ENCODE data around the gene LRRC25.

The LRRC25 gene

DNA sequence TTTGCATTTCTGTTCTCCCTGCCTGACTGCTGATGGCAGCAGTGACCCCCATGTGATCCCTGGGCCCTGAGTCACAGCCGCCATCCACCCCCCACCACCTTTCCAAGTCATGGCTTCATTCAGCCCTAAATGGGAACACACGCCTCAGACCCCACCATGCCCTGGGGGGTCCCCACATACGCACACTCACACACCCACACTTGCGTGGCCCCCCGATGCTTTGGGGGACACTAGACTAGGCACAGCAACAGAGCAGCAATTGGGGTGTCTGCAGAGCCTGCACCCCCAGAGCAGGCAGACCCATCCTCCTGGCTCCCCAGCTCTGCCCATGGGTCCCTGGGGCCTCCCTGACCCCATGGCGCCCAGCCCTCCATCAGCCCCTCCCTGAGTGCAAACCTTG is 46.0 kb upstream of the LRRC25 start:
- WGBS (ENCODE audit: insufficient coverage) = 97% methylated on average over 5 of the region's 6 CpGs
- H3K27ac ChIP-seq (ENCODE audit: insufficient read depth in 1 of 2, low read depth in 1 of 2, low read length in 2 of 2, poor library complexity in 1 of 2, severe bottlenecking in 2 of 2) = no peak overlapping the region
- CTCF ChIA-PET = interaction anchor here (1.2 to 1.7 kb wide), 2 partner anchors 10 to 79 kb away, joined by 3 to 4 read pairs; no protein-coding TSS in a partner anchor
- POLR2A ChIA-PET = no interaction called here
- H3K27me3 ChIP-seq (replicated peaks in 2 of 5; ENCODE audit: control insufficient read depth in 4 of 5, insufficient read depth in 5 of 5, low read length in 4 of 5) = no peaks in the 10 kb centered on the region
- peaks cover 0 to 48% (median 42%) of the 10 kb centered on the region in 4 experiments for H3K36me3 ChIP-seq (ENCODE audit: control insufficient read depth in 4 of 4, insufficient read depth in 4 of 4, low read length in 3 of 4)
- no peak for DNase-seq
- no peak overlapping the region for H3K4me3 ChIP-seq (ENCODE audit: control insufficient read depth in 1 of 7, extremely low read depth in 1 of 7, insufficient read depth in 4 of 7, low read depth in 2 of 7, low read length in 6 of 7)
- H3K4me1 ChIP-seq (ENCODE audit: control extremely low read depth in 1 of 4, control insufficient read depth in 4 of 4, insufficient read depth in 4 of 4, low read length in 3 of 4) = peaks cover 0 to 4% (median 3%) of the 10 kb centered on the region in 4 experiments
- no peaks in the 10 kb centered on the region for H3K9me3 ChIP-seq (ENCODE audit: control extremely low read depth in 1 of 5, control insufficient read depth in 4 of 5, insufficient read depth in 2 of 5, low read depth in 1 of 5, low read length in 4 of 5)

DNA sequence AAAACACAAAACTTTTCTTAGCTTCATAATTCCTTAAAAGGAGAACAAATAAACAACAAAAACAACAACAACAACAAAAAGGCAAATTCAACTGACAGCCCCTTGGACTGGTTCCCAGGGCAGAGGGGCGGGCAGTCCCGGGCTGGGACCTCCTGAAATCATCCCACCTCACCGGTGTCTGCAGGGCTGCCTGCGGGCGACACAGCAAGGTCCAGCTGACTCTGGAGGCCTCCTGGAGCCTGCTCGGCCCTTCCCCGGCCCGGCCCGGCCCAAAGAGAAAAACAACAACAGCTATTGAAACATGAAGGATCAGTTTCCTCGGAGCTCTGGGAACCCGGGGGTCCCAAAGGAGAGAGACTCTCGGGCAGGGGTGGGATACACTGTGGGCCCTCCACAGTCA is 45.5 kb upstream of the LRRC25 start:
- WGBS (ENCODE audit: insufficient coverage) = 98% methylated on average over 8 of the region's 12 CpGs
- DNase-seq = no peak
- H3K36me3 ChIP-seq (ENCODE audit: control insufficient read depth in 4 of 4, insufficient read depth in 4 of 4, low read length in 3 of 4) = peaks cover 0 to 43% (median 38%) of the 10 kb centered on the region in 4 experiments
- H3K27ac ChIP-seq (ENCODE audit: insufficient read depth in 1 of 2, low read depth in 1 of 2, low read length in 2 of 2, poor library complexity in 1 of 2, severe bottlenecking in 2 of 2) = no peak overlapping the region
- peaks cover 0 to 7% (median 5%) of the 10 kb centered on the region in 4 experiments for H3K4me1 ChIP-seq (ENCODE audit: control extremely low read depth in 1 of 4, control insufficient read depth in 4 of 4, insufficient read depth in 4 of 4, low read length in 3 of 4)
- POLR2A ChIA-PET = no interaction called here
- H3K27me3 ChIP-seq (replicated peaks in 2 of 5; ENCODE audit: control insufficient read depth in 4 of 5, insufficient read depth in 5 of 5, low read length in 4 of 5) = no peaks in the 10 kb centered on the region
- CTCF ChIA-PET = interaction anchor here (1.2 to 1.7 kb wide), 2 partner anchors 11 to 78 kb away, joined by 3 to 4 read pairs; no protein-coding TSS in a partner anchor
- H3K4me3 ChIP-seq (ENCODE audit: control insufficient read depth in 1 of 7, extremely low read depth in 1 of 7, insufficient read depth in 4 of 7, low read depth in 2 of 7, low read length in 6 of 7) = no peak overlapping the region
- no peaks in the 10 kb centered on the region for H3K9me3 ChIP-seq (ENCODE audit: control extremely low read depth in 1 of 5, control insufficient read depth in 4 of 5, insufficient read depth in 2 of 5, low read depth in 1 of 5, low read length in 4 of 5)

DNA sequence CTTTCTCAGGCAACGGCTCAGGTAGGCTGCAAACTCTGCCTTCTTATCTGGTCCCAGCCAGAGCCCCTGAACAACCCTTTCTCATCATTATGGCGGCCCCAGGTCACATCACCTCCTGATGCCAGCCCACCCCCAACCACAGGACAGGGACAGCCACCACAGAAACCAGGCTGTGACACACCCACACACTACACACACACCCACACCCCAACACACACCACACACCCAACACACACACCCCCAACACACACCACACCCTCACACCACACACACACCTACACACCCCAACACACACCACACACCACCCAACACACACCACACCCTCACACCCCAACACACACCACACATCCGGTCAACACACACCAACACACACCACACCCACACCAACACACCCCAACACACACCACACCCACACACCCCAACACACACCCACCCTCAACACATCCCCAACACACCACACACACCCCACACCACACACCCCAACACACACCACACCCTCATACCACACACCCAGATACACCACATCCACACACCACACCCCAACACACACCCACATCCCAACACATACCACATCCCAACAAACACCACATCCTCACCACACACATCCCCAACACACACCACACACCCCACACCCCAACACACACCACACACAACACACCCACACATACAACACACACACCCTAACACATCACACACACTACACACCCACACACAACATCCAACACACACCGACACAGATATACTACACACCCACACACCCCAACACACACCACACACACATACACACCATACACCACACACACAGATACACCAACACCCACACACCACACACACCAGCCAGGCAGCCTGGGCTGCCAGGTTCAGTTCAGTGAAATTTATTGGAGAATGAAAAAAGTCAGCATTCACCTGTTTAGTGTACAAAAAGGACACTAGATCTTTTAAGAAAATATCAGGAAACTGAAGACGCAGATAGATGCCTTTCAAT is 44.7 kb upstream of the LRRC25 start:
- H3K4me3 ChIP-seq (ENCODE audit: control insufficient read depth in 1 of 7, extremely low read depth in 1 of 7, insufficient read depth in 4 of 7, low read depth in 2 of 7, low read length in 6 of 7) = no peak overlapping the region
- H3K27me3 ChIP-seq (replicated peaks in 2 of 5; ENCODE audit: control insufficient read depth in 4 of 5, insufficient read depth in 5 of 5, low read length in 4 of 5) = no peaks in the 10 kb centered on the region
- H3K4me1 ChIP-seq (ENCODE audit: control extremely low read depth in 1 of 4, control insufficient read depth in 4 of 4, insufficient read depth in 4 of 4, low read length in 3 of 4) = peaks cover 0 to 13% (median 10%) of the 10 kb centered on the region in 4 experiments
- CTCF ChIA-PET = no interaction called here
- peaks cover 0 to 36% (median 32%) of the 10 kb centered on the region in 4 experiments for H3K36me3 ChIP-seq (ENCODE audit: control insufficient read depth in 4 of 4, insufficient read depth in 4 of 4, low read length in 3 of 4)
- no peak overlapping the region for H3K27ac ChIP-seq (ENCODE audit: insufficient read depth in 1 of 2, low read depth in 1 of 2, low read length in 2 of 2, poor library complexity in 1 of 2, severe bottlenecking in 2 of 2)
- POLR2A ChIA-PET = no interaction called here
- 89% methylated on average over 1 of the region's 5 CpGs for WGBS (ENCODE audit: insufficient coverage)
- no peaks in the 10 kb centered on the region for H3K9me3 ChIP-seq (ENCODE audit: control extremely low read depth in 1 of 5, control insufficient read depth in 4 of 5, insufficient read depth in 2 of 5, low read depth in 1 of 5, low read length in 4 of 5)
- DNase-seq = peak in 2 of 3 donors; percentile 23 to 48

DNA sequence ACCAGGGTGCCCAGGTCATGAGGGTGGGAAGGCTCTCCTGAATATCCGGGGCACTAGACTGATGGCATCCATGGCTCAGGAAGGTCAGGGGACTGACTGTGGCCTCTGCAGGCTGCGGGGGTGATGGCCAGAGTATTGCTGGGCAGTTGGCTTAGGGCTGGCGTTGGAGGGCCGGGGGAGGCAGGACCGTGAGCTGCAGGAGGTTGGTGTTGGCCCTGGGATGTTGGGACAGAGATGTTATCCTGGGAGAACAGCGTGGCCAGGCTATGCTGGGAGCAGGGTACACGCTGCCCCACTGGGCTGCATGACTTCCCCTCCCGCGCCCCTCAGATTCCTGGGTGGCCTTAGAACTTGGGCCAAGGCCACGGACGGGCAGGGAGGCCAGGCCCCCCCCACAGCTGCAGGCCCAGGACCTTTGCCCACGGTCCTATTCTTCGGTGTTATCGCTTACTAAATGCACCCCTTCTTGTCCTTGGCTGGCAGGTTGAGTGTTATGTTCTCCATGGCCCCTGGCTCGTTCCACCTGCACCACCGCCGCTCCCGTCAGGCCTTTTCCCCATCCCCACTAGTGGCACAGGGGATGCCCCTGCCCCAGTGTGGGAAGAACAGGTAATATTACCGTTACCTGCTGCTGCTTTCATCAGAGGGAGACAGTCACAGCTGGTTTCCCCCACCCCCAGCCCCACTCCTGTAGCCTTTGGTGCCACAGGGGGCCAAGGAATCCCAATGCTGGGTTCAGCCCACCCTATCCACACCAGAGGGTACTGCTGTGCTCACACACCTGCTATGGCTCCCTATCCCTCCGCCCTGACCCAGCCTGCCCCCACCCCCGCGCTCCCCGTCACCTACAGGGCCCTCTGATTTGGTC is 43.7 kb upstream of the LRRC25 start:
- ChIA-PET CTCF (interaction anchor here (1.0 to 1.4 kb wide), 2 partner anchors 12 to 16 kb away, joined by 3 read pairs; no protein-coding TSS in a partner anchor), POLR2A (interaction anchor here (0.5 to 1.0 kb wide), 4 partner anchors 9 to 377 kb away, joined by 3 to 4 read pairs (median 3); no protein-coding TSS in a partner anchor)
- Histone ChIP-seq H3K9me3 (ENCODE audit: control extremely low read depth in 1 of 5, control insufficient read depth in 4 of 5, insufficient read depth in 2 of 5, low read depth in 1 of 5, low read length in 4 of 5) (no peaks in the 10 kb centered on the region), H3K4me3 (ENCODE audit: control insufficient read depth in 1 of 7, extremely low read depth in 1 of 7, insufficient read depth in 4 of 7, low read depth in 2 of 7, low read length in 6 of 7) (no peak overlapping the region), H3K4me1 (ENCODE audit: control extremely low read depth in 1 of 4, control insufficient read depth in 4 of 4, insufficient read depth in 4 of 4, low read length in 3 of 4) (peaks cover 0 to 22% (median 18%) of the 10 kb centered on the region in 4 experiments), H3K27ac (ENCODE audit: insufficient read depth in 1 of 2, low read depth in 1 of 2, low read length in 2 of 2, poor library complexity in 1 of 2, severe bottlenecking in 2 of 2) (no peak overlapping the region), H3K27me3 (replicated peaks in 2 of 5; ENCODE audit: control insufficient read depth in 4 of 5, insufficient read depth in 5 of 5, low read length in 4 of 5) (no peaks in the 10 kb centered on the region), H3K36me3 (ENCODE audit: control insufficient read depth in 4 of 4, insufficient read depth in 4 of 4, low read length in 3 of 4) (peaks cover 0 to 31% (median 23%) of the 10 kb centered on the region in 4 experiments)
- WGBS (ENCODE audit: insufficient coverage) = 96% methylated on average over 23 of the region's 23 CpGs
- no peak for DNase-seq

DNA sequence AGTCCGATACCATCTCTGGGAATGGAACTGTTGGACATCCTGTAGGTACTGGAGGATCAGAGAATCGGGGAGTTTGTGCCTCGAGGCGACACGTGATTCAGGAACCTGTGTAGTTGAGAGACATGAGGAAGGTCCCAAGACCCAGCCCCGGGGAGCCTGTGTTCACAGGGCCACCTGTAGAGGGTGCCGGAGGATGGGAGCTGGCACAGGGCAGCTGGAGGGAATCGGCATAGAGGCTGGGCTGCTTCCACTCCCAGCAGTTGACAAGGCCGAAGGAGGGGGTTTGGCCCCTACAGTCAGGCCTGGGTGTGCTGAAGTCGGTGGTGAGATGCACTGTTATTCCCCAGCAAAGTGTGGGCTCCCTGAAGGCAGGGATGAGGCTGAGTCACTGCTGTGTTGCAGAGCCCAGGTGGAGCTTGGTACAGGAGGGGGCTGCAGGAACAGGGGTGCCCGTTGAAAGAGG is 43.0 kb upstream of the LRRC25 start:
- peak; percentile 48 to 62 (median 61) for DNase-seq
- no peak overlapping the region for H3K4me3 ChIP-seq (ENCODE audit: control insufficient read depth in 1 of 7, extremely low read depth in 1 of 7, insufficient read depth in 4 of 7, low read depth in 2 of 7, low read length in 6 of 7)
- no peaks in the 10 kb centered on the region for H3K27me3 ChIP-seq (replicated peaks in 2 of 5; ENCODE audit: control insufficient read depth in 4 of 5, insufficient read depth in 5 of 5, low read length in 4 of 5)
- peaks cover 0 to 31% (median 21%) of the 10 kb centered on the region in 4 experiments for H3K36me3 ChIP-seq (ENCODE audit: control insufficient read depth in 4 of 4, insufficient read depth in 4 of 4, low read length in 3 of 4)
- WGBS (ENCODE audit: insufficient coverage) = 51% methylated on average over 11 of the region's 11 CpGs
- peaks cover 0 to 27% (median 22%) of the 10 kb centered on the region in 4 experiments for H3K4me1 ChIP-seq (ENCODE audit: control extremely low read depth in 1 of 4, control insufficient read depth in 4 of 4, insufficient read depth in 4 of 4, low read length in 3 of 4)
- CTCF ChIA-PET = interaction anchor here (1.0 to 1.9 kb wide), 4 partner anchors 13 to 30 kb away, joined by 3 to 8 read pairs (median 3); partner anchors contain the start of gene SSBP4
- H3K9me3 ChIP-seq (ENCODE audit: control extremely low read depth in 1 of 5, control insufficient read depth in 4 of 5, insufficient read depth in 2 of 5, low read depth in 1 of 5, low read length in 4 of 5) = no peaks in the 10 kb centered on the region
- POLR2A ChIA-PET = interaction anchor here (0.5 to 1.0 kb wide), 4 partner anchors 10 to 378 kb away, joined by 3 to 4 read pairs (median 3); no protein-coding TSS in a partner anchor
- H3K27ac ChIP-seq (ENCODE audit: insufficient read depth in 1 of 2, low read depth in 1 of 2, low read length in 2 of 2, poor library complexity in 1 of 2, severe bottlenecking in 2 of 2) = no peak overlapping the region

DNA sequence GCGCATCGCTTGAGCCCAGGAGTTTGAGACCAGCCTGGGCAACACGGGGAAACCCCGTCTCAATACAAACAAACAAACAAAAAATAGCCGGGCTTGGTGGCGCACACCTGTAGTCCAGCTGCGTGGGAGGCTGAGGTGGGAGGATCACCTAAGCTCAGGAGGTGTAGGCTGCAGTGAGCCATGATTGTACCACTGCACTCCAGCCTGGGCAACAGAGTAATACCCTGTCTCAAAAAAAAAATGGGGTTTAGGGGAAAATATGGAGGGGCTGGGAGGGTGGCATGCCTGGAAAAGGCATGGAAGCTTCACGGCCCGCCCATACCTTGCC is 42.5 kb upstream of the LRRC25 start:
- CTCF ChIA-PET = interaction anchor here (1.0 to 1.9 kb wide), 4 partner anchors 14 to 30 kb away, joined by 3 to 8 read pairs (median 3); partner anchors contain the start of gene SSBP4
- H3K27me3 ChIP-seq (replicated peaks in 2 of 5; ENCODE audit: control insufficient read depth in 4 of 5, insufficient read depth in 5 of 5, low read length in 4 of 5) = no peaks in the 10 kb centered on the region
- 95% methylated on average over 6 of the region's 9 CpGs for WGBS (ENCODE audit: insufficient coverage)

More for the DNA sequence above, 42.5 kb upstream of the LRRC25 start:
- no peak overlapping the region for H3K4me3 ChIP-seq (ENCODE audit: control insufficient read depth in 1 of 7, extremely low read depth in 1 of 7, insufficient read depth in 4 of 7, low read depth in 2 of 7, low read length in 6 of 7)
- DNase-seq = no peak
- no peaks in the 10 kb centered on the region for H3K9me3 ChIP-seq (ENCODE audit: control extremely low read depth in 1 of 5, control insufficient read depth in 4 of 5, insufficient read depth in 2 of 5, low read depth in 1 of 5, low read length in 4 of 5)
- POLR2A ChIA-PET = interaction anchor here (0.6 kb wide), 1 partner anchor 517 kb away, joined by 3 read pairs; no protein-coding TSS in a partner anchor
- peaks cover 0 to 27% (median 23%) of the 10 kb centered on the region in 4 experiments for H3K36me3 ChIP-seq (ENCODE audit: control insufficient read depth in 4 of 4, insufficient read depth in 4 of 4, low read length in 3 of 4)
- H3K4me1 ChIP-seq (ENCODE audit: control extremely low read depth in 1 of 4, control insufficient read depth in 4 of 4, insufficient read depth in 4 of 4, low read length in 3 of 4) = peaks cover 0 to 28% (median 22%) of the 10 kb centered on the region in 4 experiments
- H3K27ac ChIP-seq (ENCODE audit: insufficient read depth in 1 of 2, low read depth in 1 of 2, low read length in 2 of 2, poor library complexity in 1 of 2, severe bottlenecking in 2 of 2) = no peak overlapping the region

Measured in common myeloid progenitor, CD34-positive (primary cell).